GM10266 (cell line): ENCODE measurements around the gene XIRP1.

Experiments used
- DNase-seq: peaks from one replicate; pipeline ENCODE4 v3.0.0; 2012; ENCODE audit errors: extremely low spot score
- TF ChIP-seq, protein P1 (sequence below): IDR thresholded peaks from 2 replicates; pipeline ENCODE4 v1.5.1; 2012; ENCODE audit warnings: mild to moderate bottlenecking, low read depth; ENCODE audit not compliant: control insufficient read depth, insufficient read depth; ENCODE audit errors: missing control alignments

XIRP1 gene

DNA sequence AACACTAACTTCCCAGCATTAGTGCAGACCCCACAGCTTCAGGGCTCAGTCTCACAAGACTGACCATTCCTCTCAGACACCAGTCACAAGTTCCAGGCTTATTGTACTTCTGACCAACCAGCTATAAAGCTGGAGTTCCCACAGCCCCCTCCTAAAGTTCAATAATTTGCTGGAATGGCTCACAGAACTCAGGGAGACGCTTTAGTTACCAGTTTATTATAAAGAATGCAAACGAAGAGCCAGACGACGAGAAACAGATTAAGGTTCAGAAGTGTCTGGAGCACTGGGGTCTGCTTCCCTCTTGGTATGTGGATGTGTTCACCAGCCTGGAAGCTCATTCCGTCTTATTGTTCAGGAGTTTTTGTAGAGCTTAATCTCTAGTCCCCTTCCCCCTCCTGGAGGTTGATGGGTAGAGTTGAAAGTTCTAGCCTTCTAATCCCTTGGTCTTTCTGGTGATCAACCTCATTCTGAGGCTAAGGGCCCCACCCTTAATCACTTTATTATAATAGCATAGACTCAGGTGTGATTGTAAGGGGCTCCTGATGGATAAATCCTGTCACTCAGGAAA, 34.2 kb downstream of the XIRP1 start:
- TF ChIP-seq, protein P1, sequence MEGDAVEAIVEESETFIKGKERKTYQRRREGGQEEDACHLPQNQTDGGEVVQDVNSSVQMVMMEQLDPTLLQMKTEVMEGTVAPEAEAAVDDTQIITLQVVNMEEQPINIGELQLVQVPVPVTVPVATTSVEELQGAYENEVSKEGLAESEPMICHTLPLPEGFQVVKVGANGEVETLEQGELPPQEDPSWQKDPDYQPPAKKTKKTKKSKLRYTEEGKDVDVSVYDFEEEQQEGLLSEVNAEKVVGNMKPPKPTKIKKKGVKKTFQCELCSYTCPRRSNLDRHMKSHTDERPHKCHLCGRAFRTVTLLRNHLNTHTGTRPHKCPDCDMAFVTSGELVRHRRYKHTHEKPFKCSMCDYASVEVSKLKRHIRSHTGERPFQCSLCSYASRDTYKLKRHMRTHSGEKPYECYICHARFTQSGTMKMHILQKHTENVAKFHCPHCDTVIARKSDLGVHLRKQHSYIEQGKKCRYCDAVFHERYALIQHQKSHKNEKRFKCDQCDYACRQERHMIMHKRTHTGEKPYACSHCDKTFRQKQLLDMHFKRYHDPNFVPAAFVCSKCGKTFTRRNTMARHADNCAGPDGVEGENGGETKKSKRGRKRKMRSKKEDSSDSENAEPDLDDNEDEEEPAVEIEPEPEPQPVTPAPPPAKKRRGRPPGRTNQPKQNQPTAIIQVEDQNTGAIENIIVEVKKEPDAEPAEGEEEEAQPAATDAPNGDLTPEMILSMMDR, result no peak

DNA sequence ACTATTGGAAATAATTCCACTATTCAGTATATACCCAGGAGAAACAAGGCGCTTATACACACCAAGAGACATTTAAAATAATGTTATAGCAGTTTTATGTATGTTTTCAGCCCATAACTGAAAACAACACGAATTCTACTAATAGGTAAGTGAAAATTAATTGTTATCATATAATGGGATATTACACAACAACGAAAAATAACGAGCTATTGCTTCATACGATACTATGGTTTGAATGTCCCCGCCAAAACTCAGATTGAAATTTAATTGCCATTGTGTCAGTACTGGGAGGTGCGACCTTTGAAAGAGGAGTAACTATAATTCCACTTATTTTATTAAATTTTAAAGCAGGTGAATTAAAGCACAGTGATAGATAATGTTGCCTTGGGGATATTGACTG, 35.0 kb downstream of the XIRP1 start:
- TF ChIP-seq, protein P1, result no peak
- no peak for DNase-seq

More for the DNA sequence above, 34.2 kb downstream of the XIRP1 start:
- DNase-seq, result no peak

DNA sequence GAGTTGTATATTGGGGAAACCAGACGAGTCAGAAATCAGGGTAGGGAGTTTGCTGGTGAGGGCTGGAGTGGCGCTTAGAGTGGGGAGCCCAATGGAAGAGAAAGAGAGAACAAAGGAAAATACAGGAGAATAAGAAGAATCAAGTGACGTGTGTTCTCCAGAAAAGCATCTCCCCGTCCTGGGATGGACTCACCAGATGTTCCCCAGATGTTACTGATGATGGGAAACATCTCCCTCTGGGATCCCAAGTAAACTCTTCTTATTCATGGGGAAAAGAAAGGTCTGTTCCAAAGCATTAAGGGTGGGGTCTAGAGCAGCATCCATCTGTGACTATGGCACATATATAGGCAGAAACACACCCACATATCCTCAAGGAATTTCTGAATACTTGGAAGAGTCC, 36.0 kb downstream of the XIRP1 start:
- TF ChIP-seq, protein P1, result no peak

DNA sequence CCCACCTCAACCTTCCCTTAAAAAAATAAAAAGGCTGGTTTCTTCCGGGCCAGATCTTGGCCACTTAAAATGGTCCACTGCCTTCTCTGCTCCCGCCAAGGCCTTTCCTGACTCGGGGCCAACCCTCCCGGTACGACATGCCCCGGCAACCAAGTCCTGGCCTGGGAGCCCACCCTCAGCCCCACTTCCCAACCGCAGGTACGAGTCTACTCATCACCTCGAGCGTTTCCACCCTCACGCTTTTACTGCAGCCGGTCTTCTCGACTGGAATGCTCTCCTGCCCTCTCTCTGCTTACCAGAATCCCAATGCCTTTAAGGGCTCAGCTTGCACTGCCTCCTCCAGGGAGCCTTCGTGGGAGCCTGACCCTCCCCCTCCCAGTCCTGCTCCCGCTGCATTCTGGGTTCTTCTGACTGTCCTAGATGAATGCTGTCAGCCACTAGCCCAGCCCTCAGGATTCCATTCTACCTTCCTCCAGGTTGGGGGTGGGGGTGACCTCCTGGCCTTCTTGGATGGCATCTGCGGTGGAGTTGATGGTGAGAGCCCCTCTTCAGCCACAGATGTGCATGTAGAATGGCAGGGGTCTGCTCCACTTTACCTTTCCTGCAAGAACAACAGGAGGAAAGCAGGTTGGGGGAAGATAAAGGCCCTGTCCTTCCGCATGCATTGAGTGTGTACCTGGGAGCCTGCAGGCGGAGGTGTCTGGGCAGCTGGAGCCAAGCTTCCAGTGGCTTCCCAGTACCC, 37.9 kb downstream of the XIRP1 start:
- no peak for DNase-seq
- TF ChIP-seq, protein P1, result no peak

More for the DNA sequence above, 36.0 kb downstream of the XIRP1 start:
- DNase-seq, result no peak

DNA sequence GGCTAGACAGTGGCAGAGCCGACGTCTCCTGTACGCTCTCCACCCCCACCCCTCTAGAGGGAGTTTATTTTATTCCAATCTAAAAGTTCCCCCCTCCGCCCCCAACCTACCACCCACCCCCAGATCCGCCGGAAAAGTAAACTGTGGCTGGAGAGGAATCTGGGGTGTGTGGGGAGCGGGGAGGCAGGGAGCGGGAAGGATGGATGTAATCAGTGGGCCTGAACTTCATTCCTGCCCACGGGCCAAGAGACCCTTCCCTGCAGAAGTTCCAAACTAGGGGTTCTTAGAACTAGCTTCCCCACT, 38.5 kb downstream of the XIRP1 start:
- TF ChIP-seq, protein P1, result no peak
- no peak for DNase-seq

DNA sequence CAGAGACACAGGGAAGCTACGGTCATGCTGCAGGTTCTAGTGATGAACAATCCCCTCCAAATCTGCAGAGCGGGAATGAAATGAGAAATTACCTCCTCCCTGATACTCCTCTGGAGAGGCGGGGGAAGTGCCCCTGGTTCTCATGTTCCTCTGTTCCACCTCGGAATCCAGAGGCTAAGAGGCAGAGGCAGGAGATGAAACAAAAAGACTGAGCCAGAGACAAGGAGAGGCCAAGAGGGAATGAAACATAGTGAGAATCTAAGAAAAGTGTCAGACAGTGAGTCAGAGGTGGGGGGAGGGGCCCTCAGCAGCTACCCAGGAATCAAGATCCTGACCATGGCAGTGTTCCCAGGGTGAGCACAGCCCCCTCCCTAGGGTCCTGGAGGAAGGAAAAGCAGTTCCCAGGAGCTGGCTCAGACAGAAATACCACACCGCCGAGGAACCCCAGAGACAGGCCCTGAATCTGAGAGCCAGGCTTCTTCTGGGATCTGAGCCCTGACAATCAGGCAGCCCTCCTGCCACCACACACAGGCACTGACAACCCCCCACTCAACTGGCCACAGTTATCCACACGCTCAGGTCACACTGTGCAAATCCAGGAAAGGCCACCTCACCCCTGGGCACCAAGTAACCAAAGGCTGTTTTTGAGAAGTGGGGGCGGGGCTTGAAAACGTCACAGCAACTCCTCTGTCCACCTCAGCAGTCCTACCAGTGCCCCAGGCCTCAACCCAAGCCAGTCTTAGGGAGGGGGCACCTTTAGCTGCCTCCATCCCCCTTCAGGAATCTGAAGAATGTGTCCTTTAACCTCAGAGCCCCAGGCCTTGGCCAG, 41.4 kb downstream of the XIRP1 start:
- TF ChIP-seq, protein P1, result no peak
- no peak for DNase-seq

DNA sequence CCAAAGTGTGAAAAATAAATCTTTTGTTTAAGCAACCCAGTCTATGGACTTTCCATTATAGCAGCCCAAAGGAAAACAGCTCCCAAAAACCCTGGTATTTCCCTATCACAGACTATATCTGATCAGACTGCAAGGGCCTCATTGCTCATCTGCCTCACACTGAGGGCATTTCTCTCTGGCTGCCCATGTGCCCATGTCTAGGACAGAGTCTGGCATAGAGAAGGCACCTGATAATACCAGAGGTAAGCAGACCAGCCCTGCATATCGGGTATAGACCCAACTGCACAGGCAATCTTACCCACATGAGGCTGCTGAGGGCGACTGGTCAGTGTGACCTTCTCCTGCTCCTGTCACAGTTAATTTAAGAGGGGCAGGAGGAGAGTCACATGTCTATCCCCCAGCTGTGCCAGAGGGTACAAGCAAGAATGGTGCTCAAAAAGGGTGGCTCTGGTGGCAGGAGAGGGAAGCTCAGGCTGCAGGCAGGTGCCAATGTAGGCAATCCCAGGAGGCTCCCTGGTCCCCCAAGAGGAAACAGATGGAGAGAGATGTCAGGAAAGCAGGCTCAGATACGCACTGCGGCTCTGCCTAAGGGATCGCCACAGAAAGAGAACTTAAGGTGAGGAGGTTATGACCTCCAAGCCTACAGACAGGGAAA, 42.1 kb downstream of the XIRP1 start:
- no peak for DNase-seq
- TF ChIP-seq, protein P1, result no peak
